Ramos (cell line): ENCODE results near the gene TAPBPL.

Experiments
- in situ Hi-C: fragments of 300-500 bp; cut with MboI; formaldehyde crosslinking; loops from one replicate; pipeline ENCODE4 v1.14.3; 2022; ENCODE audit warnings: low sequenced_read_pairs; ENCODE audit not compliant: unreplicated experiment

Gene TAPBPL

DNA sequence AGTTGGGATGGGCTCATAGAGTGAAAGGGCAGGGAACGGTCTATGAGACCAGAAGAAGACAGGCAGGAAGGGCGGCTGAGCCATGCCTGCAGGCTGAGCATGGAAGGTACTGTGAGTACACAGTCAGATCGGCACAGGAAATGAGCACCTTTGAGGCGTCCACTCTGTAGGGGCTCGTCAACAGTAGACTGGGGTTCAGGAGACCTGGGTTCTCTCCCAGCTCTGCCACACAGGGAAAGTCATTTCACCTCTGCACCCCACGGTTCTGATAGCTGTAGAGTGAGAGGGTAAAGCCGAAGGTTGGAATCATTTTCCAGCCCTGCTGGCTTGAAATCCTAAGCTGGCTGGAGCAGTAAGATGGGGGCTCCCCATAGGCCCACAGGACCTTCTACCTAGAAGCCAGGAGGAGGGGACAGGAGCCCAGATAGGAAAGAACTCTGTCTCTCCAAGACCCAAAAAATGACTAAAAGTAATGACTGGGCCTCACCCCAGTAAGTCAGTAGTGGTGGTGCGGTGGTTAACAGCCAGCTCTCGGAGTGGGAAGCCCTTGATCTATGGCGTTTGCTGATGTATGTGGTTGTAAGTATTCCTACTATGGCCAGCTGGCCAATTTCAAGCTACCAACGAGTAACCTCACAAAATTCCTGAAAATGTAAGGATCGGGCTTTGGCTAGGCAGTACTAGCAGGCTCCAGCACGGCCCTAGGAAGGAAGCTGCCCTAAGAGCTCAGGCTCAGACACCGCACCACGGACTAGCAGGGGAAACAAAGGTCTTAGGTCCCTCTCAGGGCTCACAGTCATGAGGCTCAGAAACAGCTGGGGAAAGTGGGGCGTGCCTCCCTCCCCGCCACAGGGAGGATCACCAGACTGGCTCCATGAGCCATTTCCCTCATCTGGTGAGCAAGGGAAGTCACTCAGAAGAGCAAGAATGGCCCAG lies 17.4 kb upstream of the TAPBPL start:
- in situ Hi-C loops, result no loop called here

DNA sequence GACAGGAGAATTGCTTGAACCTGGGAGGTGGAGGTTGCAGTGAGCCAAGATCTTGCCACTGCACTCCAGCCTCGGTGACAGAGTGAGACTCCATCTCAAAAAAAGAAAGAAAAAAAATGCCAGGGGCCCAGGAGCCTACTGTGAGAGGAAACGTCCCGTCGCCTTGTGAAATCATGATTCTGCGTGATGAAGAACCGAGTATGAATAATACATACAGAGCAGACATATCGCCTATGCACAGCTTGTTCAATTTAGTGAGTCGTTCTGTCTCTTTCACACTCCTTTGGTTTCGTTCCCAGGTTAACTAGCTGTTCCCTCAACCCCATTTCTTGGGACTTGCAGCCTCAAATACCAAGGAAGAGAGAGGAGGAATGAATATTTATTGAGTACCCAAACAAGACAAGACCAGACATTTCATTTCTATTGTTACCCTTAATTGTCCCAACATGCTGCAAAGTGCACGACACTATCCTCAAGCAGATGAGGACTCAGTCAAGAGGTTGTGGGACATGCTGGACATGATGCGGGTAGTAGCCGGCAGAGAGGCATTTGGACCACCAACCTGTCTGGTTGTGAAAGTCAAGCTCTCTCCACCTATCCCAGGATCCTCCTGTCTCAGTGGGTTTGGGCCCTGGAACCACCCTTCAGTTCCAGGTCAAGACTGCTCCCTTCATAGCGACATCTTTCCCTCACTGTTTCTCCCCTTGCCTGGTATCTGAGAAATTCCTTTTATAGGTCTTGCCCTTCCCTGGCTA lies 15.7 kb upstream of the TAPBPL start:
- in situ Hi-C loops, result no loop called here

DNA sequence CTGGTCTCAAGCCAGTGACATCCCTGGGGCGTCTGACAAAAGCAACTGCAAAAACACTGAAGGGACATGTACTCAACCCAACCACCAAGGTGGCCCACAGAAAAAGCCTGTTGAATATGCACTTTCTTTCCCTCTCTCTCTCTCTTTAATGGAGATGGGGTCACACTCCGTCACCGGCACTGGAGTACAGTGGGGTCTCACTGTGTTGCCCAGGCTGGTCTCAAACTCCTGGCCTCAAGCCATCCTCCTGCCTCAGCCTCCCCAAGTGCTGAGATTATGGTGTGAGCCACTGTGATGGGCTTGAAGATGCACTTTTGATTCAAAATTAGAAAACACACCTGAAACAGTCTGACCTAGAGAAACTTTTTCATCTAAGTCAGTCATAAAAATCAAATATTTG lies 14.3 kb upstream of the TAPBPL start:
- in situ Hi-C loops, result no loop called here

DNA sequence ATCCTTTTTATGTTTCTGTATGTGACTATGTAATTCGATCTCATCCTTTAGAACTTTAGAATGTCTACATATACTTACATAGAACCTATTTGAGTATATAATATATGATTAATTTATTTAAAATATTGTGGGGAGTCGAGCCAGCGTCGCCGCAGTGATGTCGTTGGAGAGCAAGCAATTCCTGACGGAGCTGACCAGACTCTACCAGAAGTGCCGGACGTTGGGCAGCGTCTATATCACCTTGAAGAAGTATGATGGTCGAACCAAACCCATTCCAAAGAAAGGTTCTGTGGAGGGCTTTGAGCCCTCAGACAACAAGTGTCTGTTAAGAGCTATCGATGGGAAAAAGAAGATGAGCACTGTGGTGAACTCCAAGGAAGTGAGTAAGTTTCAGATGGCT lies 13.5 kb upstream of the TAPBPL start:
- in situ Hi-C loops, result no loop called here

DNA sequence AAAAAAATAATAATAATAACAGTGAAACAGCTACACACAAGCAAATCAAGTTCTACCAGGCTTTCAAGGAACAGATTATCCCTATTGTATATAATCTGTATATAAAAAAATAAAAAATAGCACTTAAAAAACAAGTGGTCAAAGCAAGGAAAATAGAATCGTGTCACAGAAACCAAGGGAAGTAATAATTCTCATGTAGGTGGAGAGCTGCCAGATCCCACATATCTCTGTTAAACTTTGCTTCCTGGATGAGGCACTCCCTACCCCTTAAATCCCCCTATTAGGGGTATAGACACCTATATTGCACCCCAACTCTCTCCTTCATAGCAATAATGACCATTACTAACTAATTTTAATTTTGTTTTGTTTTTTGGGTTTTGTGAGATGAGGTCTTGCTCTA lies 11.5 kb upstream of the TAPBPL start:
- in situ Hi-C loops, result no loop called here

DNA sequence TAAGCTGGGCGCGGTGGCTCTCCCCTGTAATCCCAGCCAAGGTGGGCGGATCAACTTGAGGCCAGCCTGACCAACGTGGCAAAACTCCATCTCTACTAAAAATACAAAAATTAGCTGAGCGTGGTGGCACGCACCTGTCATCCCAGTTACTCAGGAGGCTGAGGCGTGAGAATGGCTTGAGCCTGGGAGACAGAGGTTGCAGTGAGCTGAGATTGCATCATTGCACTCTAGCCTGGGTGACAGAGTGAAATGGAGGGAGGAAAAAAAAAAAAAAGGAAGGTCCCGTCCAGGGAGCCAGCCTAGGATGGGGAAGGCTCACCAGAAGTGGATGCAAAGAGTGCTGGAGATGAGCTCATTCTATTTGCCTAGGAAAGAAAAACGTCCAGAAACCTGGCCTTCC lies 9.0 kb upstream of the TAPBPL start:
- in situ Hi-C loops, result no loop called here

DNA sequence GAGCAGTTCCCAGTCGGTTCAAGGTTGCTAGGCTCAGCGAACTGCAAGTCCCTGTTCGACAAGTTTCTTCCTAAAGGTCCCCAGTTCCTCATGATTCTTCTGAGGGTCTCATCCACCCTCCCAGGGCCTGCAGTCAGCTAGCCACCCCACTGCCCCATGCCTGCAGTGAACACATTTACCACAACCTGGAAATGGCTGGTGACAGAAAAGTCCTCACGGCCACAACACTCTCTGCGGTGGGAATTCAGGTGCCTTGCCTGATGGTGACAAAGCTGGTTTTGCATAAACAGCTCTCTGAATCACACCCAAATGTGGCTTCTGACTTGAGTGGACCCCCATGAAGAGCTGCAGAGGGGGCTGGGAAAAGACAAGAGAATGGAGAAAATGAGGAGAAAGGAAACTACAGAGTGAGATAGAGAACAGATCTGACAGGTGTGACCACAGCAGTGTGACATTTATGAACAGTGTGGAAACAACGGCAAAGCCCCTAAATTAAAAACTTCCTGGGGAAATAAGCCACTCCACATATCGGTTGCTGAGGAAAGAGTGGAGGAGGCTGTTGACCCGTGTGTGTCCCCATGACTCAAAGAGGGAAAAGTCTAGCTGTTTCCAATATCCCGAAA lies 8.4 kb upstream of the TAPBPL start:
- in situ Hi-C loops, result no loop called here

DNA sequence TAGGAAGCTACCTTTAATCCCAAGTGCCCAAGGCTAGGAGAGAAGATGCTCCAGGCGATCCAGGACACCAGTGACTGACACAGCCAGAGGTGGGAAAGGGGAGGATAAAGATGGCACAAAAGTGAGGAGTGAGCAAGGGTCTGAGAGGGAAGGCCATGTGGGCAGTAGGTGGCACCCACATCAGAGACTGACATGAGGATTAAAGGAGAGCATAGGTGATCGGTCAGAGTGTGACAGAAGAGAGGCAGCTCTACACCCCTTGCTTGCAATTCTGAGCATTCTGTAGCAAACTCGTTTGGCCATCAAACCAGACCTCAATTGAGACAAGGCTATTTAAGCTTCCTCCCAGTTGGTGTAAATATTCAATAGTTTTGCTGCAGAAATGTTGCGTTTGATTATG lies 7.8 kb upstream of the TAPBPL start:
- in situ Hi-C loops, result no loop called here

DNA sequence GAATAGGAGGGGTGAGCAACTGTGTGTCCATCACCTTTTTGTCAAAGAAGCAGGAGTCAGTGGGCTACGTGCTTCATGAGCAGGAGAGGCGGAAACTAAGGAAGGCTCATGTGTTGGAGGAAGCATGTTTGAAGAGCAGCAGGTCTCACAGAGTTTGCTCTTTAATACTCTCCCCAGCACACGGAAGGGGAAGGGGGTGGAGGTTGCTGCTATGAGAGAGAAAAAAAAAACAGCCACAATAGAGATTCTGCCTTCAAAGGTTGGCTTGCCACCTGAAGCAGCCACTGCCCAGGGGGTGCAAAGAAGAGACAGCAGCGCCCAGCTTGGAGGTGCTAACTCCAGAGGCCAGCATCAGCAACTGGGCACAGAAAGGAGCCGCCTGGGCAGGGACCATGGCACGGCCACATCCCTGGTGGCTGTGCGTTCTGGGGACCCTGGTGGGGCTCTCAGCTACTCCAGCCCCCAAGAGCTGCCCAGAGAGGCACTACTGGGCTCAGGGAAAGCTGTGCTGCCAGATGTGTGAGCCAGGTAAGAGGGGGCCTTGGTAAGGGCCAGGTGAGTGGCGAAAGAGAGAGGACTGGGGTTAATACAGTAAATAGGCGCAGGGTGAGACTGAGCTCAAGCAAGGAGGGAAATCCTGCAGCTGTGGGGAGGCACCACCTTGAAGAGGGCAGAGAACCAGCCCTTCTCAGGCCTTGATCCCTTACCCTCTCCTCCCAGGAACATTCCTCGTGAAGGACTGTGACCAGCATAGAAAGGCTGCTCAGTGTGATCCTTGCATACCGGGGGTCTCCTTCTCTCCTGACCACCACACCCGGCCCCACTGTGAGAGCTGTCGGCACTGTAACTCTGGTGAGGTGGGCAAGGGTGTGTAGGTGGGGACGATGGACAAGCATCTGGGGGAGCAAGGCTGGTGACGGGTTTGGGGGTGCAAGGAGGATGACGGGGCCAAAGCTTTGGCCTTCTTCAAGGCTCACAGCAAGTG lies 6.8 kb upstream of the TAPBPL start, which contains the start of gene CD27:
TSS of gene CD27 (plus strand) at position 252 of the 985 bp plus-strand sequence. CDS start at position 393, 141 bp downstream.
- in situ Hi-C loops, result no loop called here

DNA sequence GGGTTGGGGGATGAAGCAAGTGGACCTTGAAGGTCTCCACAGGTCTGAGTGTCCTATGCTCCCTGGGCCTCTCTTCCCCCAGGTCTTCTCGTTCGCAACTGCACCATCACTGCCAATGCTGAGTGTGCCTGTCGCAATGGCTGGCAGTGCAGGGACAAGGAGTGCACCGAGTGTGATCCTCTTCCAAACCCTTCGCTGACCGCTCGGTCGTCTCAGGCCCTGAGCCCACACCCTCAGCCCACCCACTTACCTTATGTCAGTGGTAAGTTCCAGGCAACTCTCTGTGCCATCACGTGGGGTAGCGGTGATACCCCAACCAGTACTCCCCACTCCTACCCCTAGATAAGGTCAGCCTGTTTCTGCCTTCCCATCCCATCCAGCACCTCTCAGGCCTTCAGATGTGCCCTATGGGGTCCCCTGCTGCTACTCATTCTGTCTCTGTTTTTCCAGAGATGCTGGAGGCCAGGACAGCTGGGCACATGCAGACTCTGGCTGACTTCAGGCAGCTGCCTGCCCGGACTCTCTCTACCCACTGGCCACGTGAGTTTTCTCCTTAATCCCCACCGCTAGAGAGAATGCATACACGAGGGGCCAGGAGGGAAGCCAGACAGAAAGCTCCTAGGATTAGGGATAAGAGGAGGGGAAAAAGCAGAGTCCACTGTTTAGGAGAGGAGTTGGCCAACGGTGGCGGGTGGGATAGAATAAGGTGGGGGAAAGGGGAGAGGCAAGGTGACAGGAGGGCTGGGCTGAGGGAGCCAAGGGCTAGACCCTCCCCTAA lies 1.6 kb upstream of the TAPBPL start:
- in situ Hi-C loops, result no loop called here

DNA sequence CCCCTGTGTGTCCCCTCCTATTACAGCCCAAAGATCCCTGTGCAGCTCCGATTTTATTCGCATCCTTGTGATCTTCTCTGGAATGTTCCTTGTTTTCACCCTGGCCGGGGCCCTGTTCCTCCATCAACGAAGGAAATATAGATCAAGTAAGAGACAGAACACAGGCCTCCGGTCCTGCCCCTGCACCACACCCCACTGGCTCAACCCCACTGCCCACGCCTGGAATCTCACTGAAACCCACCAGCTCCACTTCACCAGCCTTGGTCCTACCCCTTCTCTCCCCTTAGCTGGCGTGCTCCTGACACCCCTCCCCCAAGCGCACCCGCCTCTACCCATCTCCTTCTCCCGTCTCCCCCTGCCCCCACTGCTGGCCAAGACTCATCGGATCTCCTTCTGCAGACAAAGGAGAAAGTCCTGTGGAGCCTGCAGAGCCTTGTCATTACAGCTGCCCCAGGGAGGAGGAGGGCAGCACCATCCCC lies 934 bp upstream of the TAPBPL start:
- in situ Hi-C loops, result no loop called here

DNA sequence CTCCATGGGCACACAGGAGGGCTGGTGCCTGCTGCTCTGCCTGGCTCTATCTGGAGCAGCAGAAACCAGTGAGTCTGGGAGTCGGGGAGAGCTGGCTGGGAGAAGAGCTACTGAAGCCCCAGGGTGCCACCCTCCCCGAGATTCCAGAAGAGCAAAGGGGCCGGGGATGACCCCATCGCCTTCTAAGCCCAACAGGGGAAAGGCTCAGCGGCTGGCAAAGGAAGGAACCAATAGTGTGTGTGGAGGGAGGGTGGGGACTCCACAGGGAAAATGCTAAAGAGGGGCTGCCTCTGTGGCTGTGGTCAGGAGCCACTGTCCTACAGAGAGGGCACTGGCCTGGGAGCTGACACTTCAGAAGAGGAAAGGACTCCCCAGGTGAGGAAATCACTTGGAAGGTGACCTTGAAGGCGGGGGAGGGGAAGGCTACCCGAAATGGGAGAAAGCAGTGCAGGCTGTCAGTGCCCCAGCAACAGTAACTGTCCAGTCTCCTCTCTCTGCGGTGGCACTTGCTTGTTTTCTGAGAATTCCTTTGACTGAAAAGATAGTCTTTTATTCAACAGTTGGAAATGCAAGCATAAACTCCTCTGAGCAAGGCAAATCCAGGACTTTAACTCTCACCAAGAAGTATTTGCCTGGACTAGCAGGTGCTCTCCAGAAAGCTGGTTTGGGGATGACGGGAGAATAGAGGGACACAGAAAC lies 552 bp downstream of the TAPBPL start:
- in situ Hi-C loops, result no loop called here

DNA sequence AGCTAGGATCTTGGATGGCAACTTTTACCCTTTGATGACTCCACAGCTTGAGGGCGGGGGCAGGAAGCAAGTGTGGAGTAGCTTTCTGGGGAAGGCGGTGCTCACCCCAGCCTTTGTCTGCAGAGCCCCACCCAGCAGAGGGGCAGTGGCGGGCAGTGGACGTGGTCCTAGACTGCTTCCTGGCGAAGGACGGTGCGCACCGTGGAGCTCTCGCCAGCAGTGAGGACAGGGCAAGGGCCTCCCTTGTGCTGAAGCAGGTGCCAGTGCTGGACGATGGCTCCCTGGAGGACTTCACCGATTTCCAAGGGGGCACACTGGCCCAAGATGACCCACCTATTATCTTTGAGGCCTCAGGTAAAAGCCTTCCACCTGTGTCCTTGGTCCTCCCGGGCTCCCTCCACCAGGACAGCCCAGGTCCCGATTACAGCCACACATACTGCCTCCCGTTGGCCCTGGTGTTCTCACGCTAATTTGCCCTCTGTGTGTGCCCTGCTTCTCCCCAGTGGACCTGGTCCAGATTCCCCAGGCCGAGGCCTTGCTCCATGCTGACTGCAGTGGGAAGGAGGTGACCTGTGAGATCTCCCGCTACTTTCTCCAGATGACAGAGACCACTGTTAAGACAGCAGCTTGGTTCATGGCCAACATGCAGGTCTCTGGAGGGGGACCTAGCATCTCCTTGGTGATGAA lies 1.2 kb downstream of the TAPBPL start:
- in situ Hi-C loops, result no loop called here

DNA sequence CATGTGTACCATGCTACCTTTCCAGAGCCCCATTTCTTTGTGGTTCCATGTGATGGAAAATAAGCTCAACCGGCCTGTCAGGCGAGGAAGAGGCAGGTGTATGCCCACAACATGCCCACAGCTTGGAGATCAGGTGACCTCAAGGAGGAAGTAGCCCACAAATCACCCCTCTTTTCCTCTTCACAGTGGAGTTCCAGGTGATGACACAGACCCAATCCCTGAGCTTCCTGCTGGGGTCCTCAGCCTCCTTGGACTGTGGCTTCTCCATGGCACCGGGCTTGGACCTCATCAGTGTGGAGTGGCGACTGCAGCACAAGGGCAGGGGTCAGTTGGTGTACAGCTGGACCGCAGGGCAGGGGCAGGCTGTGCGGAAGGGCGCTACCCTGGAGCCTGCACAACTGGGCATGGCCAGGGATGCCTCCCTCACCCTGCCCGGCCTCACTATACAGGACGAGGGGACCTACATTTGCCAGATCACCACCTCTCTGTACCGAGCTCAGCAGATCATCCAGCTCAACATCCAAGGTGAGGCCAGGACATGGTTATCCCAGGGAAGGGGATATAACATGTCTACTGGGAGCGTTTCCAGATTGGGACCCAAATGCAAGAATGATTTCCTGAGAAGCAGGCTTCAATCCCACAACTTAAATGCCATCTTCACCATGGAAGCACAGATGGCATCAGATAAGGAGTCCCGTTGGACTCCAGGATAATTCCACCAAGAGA lies 5.5 kb downstream of the TAPBPL start:
- in situ Hi-C loops, result no loop called here

DNA sequence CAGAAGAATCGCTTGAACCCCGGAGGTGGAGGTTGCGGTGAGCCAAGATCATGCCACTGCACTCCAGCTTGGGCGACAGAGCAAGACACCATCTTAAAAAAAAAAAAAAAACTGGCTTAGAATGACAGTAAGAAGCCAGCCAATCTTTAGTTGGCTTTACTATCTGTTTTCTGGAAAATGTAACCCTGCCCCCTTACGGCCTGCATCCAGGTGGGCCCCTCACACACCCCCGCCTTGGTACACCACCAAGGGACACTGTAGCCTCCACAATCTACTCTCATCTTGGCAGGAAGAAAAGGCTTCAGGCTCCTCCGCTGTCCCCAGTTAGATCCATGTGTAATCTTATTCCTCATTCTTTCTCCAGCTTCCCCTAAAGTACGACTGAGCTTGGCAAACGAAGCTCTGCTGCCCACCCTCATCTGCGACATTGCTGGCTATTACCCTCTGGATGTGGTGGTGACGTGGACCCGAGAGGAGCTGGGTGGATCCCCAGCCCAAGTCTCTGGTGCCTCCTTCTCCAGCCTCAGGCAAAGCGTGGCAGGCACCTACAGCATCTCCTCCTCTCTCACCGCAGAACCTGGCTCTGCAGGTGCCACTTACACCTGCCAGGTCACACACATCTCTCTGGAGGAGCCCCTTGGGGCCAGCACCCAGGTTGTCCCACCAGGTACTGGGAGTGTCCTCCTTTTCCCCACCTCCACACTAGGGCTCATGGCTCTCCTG lies 6.6 kb downstream of the TAPBPL start:
- in situ Hi-C loops, result no loop called here

DNA sequence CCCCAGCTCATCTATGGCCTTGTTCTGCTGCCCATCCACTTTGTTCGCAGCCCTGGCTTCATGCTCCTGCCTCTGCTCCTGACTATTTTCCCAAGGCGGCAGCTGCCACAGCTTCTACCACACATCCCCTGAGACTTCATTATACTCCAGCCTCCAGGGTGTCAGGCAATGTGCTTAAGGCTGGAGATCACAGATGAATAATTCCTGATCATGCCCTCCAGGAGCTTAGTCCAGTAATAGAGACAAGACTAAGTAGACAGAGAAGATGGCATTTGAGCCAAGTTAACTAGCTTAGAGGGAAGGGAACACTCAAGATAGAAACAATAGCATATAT lies 7.1 kb downstream of the TAPBPL start:
- in situ Hi-C loops, result no loop called here
